HUDEP-2 (cell line): Measurements from ENCODE around the gene PRDM16.

Experiments used
- DNase-seq, 76 experiments: peaks; one replicate each; lab custom pipeline; 2025; ENCODE audit not compliant: unreplicated experiment in 76 of 76; lab: John Stamatoyannopoulos, UW

PRDM16 gene

GRCh38 chr1:3312898-3313575 lies 244.0 kb downstream of the PRDM16 start:
- DNase-seq: peak in 41 of 76 experiments; percentile 1 to 51 (median 19)

GRCh38 chr1:3313576-3313950 lies 244.6 kb downstream of the PRDM16 start:
- no peak for DNase-seq

DNA sequence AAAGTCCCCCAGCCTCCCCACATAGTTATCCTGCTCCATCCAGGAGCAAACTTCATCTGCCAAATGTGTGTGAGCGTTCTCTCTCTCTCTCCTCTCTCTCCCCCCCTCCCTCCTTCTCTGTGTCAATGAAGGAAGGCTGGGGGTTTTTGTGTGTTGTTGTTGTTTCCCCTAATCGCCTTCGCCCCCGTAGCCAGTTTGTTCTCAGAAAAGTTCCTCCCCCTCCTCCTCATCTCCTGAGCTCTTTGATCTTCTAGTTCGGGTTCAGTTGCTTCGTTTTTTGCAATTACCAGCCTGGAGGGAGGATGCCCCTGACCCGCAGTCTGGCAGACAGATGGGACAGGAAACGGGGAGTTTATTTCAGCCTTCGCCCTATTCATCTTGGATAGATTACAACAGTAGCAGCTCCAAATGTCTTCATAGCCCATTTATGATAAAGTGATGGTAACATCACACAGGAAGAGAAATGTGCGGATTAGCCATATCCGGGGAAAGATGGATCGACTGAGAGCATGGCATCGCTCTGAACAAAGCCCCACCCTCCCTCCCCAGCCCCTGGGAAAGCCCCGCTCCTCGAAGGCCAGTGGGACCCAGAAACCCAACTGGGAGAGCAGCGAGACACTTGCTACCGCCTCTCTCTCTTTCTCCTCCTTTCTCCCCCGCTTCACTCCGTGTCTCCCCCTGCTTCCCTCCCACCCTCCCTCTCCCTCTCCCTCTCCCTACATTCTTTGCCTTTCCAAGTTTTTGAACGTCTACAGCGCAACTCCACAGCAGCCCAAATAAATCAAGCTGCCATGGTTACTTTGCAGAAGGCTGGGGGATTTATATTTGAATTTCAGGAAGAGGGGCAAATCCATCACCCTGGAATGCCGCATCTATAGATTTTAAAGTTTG lies 245.7 kb downstream of the PRDM16 start:
- no peak for DNase-seq

DNA sequence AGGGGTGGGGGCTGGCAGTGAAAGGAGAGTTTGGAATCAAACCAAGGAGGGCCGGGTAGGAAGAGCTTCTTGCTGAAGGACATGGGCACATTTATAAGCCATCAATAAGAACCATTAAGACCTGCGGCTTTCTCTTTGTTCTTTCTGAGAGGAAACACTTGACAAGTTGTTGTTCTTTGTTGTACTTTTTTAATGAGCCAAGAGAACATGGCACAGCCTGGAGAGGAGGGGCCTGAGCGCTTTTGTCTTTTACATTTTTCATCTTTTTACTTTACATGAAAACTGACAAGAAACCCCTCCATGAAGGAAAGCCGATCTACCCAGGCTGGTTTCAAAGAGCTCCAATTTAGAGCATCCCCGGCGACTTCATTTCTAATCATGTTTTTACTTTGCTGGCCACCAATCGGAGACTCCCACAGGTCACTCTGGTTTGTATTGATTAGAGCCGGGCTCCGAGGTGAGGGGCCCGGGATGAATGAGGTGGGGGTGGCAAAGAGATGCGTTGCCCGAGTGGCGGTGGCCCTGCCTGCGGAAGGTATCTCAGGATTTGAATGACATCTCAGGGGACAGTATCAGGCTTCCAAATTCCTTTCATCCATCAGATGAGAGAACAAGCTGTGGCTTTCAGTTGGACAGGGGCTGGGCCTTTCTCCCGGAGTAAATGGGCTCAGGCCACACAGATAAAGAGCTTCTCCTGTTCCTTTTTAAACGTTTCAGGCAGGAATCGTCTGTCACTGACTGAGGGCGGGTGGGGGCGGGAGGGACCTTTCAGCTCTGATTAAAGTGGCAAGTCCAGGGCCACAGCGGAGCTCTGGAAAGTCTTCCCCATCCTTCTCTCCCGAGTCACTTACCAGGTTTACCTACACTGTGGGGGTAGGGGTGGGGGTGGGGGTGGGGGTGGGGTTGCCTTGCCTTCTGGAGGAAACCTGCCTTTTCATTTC lies 246.7 kb downstream of the PRDM16 start:
- no peak for DNase-seq

- DNase-seq: no peak
Observed at GRCh38 chr1:3316340-3316943, 247.4 kb downstream of the PRDM16 start.

DNA sequence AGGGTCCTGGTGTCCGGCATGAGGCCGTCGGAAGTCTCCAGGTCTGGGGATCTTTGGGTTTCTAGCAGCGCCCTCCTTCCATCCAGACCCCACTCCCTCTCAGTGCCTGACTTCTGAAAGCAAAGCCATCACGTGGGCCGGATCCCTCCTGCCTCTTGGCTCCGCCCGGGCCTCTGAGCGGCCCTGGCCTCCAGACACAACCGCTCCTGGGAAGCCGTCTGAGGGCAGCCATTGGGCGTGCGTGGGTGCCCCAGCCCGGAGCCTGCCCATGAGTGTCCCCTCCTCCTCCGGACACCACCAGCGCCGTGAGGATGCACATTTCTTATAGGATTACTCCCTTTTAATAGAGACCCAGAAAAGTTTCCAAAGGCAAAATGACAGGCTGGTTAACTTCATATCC lies 248.5 kb downstream of the PRDM16 start:
- no peak for DNase-seq

- no peak for DNase-seq
Observed at GRCh38 chr1:3318329-3318728, 249.3 kb downstream of the PRDM16 start.

- DNase-seq: peak in 48 of 76 experiments; percentile 1 to 59 (median 22)
Observed at GRCh38 chr1:3319874-3320245, 250.9 kb downstream of the PRDM16 start.

- DNase-seq: no peak
Observed at GRCh38 chr1:3320246-3321152, 251.5 kb downstream of the PRDM16 start.

DNA sequence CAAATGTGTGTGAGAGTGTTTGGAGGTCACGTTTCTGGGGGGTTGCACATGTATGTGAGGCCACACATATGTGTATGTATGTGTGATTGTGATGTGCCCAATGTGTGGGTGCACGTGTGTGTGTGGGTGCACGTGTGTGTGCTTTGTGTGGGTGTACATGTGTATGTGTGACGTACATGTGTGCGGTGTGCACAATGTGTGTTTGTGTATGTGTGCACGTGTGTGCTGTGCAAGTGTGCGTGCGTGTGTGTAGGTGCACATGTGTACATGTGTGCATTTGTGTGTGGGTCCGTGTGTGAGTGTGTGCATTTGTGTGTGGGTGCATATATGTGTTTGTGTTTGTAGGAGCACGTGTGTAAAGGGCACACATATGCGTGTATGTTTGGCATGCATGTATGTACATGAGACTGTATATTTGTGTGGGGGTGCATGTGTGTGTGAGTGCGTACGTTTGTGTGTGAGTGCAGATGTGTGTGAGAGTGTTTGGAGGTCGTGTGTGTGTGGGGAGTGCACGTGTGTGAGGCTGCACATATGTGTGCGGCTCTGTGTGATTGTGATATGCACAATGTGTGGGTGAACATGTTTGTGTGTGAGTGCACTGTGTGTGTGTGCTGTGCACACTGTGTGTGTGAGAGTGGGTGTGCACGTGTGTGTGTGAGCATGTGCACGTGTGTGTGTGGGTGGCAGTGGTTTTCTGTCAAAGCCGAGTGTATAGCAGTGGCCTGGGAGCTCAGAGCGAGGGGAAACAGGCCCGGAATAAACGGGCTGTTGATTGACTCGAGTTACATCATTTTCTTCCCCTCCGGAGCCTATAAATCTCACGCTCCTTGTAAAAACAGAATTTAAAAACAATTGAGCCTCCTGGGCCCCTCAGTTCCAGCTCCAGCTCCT lies 252.8 kb downstream of the PRDM16 start:
- no peak for DNase-seq

- DNase-seq: no peak
Observed at GRCh38 chr1:3322450-3323020, 253.5 kb downstream of the PRDM16 start.

GRCh38 chr1:3323021-3323795 lies 254.2 kb downstream of the PRDM16 start:
- no peak for DNase-seq

- no peak for DNase-seq
Observed at GRCh38 chr1:3323796-3324703, 255.0 kb downstream of the PRDM16 start.

DNA sequence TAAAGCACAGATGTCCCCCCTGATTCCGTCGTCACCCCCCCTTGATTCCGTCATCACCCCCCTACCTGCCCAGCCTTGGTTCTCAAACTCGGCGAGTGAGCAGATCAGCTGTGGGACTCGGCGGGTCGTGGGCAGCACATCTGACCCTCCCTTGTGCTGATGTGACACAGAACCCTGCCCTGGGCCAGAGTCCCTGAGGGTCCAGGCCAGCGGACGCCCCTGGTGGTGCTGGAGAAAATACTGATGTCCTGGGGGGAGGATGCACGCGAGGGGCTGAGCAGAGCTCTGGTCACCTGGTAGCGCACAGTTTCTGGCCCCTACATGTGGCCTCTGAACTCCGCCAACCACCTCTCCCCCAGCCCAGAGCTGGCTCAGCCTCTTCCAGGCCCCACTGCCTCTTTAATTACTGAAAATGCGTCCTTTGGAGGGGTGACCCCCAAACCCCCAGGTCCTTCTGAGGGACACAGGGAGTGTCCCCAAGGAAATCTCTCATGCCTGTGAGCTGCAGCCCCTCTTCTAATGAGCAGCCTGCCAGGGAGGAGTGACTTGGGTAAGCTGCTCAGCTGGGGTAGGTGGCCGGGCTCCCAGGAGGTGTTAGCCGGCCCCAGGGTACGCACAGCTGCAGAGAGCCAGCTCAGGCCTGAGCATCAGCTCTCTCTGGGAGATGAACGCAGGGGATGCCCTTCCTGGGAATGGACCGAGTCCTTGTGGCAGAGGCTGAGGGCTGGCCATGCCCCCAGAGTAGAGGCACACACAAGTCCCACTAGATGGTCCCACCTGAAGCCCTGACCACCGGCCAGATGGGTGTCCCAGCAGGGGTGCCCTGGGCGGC lies 255.9 kb downstream of the PRDM16 start:
- no peak for DNase-seq

DNA sequence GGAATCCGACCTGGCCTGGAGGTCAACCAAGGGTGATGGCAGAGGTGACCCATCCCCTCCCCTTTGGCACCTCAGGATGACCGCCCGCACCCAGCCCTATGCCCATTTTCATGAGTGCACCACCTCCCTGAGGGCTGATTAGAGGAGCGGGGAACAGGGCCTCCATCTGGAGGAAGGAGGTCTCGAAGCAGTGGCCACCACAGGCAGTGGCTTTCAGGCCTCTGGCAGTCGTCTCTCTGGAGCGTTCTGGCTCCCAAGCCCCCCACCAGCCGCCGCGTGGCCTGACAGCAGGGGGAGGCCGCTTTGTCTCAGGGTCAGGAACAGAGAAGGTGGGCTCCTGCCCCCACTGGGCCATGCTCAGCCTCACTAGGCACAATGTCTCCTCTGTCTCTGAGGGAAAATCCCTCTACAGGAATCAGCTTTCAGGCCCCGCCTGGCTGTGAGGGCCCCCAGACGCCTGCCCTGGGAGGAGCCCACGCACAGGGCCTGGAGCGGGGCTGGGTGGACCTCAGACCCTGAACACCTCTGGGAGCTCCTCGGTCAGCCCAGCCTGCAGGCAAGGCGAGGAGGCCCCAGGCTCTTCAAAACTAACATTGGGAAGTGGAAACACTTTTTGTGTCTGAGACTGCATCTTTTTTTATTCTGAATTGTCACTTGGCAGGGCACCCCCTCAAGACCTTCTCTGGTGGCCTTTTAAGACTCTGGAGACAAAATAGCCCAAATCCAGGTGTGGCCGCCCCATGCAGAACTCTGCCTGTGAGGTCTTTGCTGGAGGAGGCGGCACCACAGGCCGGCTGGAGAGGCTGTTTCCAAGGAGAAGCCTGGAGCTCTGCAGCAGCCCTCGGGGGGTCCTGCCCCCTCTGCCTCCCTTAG lies 257.7 kb downstream of the PRDM16 start:
- no peak for DNase-seq
